ENCODE data around the gene FAAH.

FAAH gene

DNA sequence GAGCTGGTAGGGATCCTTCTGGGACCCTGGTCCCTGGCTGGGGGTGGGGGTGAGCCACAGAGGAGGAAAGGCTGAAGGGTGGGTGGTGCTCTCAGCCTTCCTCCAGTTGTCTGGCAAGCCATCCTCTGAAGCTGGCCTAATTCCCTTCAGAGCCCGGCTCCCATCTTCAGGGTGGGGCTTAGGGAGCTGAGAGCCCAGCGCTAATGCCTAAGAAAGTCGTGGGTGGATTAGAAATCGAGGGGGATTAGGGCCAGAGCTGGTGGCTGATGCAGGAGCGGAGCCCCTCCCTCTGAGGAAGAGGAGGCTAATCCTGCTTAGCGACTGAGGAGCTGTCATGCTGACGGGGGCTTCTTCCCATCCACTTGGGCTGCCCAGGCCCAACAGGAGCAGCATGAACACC is 64.7 kb downstream of the FAAH start:
- no peak for TF ChIP-seq CTCF (IDR thresholded peaks at IDR 0.05; ENCODE audit: insufficient read depth, low read length, missing control alignments)
- no peak overlapping the region for H3K4me3 ChIP-seq (ENCODE audit: low read depth, low read length)
- CTCF ChIA-PET, result interaction anchor here (0.6 to 17.6 kb wide), 6 partner anchors 13 to 267 kb away, joined by 3 to 429 read pairs (median 4); a partner anchor contains a TSS
- POLR2A ChIA-PET, result no interaction called here
- DNase-seq (ENCODE audit: low read depth, low spot score), result no peak

DNA sequence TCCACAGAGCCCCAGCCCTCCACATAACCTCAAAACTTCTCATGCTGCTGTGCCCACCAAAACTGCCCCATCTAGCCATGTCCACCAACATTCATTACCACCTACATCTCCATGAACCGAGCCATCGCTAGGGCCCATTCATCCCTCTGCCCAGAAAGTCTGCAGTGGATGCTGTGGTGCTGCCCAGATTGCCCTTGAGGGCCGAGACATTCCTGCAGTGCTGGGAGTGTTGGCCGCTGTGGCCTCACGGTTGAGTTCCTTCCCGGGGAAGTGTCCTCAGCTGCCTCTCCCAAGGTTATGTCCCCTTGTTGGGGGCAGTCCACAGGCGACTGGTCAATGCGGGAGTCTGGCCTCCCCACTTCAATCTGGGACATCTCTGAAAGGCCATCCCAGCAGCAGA is 65.2 kb downstream of the FAAH start:
- POLR2A ChIA-PET, result no interaction called here
- no peak for DNase-seq (ENCODE audit: low read depth, low spot score)
- CTCF ChIA-PET, result interaction anchor here (1.0 to 17.6 kb wide), 4 partner anchors 14 to 266 kb away, joined by 4 to 429 read pairs (median 26); a partner anchor contains a TSS
- H3K4me3 ChIP-seq (ENCODE audit: low read depth, low read length), result no peak overlapping the region
- no peak for TF ChIP-seq CTCF (IDR thresholded peaks at IDR 0.05; ENCODE audit: insufficient read depth, low read length, missing control alignments)

DNA sequence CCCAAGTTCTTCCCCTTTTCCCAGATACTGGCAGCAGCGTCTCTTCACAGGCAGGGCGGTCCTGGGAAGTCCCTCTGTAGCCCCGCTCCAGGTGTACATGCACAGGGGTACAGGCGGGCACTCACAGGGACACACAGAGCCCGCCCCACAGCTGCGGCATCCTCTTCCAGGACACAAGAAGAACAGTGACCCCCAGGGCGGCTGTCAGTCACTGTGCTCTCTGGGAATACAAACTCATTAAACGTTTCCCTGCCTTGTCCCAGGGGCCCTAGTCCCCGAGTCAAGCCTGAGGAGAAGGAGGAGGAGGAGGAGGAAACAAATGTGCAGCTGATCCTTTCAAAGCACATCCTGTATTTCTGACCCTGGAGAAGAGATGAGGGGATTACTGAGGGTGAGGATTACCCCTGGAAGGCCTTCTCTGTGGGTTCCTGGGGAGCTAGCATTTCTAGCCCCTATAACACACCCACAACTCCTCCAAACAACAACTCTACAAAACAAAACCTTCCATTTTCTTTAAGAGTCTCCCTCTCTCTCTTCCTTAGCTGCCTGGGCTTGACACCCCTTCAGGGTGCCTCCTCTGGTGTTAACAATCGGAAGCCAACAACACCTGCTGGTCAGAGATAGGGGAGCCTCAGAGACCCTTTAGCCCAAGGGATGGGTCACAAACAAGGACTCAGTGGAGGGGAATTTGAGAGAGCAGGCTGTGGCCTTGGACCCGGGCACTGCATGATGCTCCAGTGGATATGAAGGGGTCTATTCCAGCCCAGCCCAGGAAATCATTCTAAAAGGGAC is 67.1 kb downstream of the FAAH start:
- no peak for DNase-seq (ENCODE audit: low read depth, low spot score)
- H3K4me3 ChIP-seq (ENCODE audit: low read depth, low read length), result no peak overlapping the region
- POLR2A ChIA-PET, result no interaction called here
- no peak for TF ChIP-seq CTCF (IDR thresholded peaks at IDR 0.05; ENCODE audit: insufficient read depth, low read length, missing control alignments)
- CTCF ChIA-PET, result interaction anchor here (0.8 to 1.5 kb wide), 4 partner anchors 14 to 22 kb away, joined by 3 to 7 read pairs (median 4); no protein-coding TSS in a partner anchor

GRCh38 chr1:46461809-46462448 is 67.8 kb downstream of the FAAH start:
- no peak for TF ChIP-seq CTCF (IDR thresholded peaks at IDR 0.05; ENCODE audit: insufficient read depth, low read length, missing control alignments)
- no peak overlapping the region for H3K4me3 ChIP-seq (ENCODE audit: low read depth, low read length)
- DNase-seq (ENCODE audit: low read depth, low spot score), result no peak
- CTCF ChIA-PET, result interaction anchor here (1.0 to 1.7 kb wide), 4 partner anchors 14 to 17 kb away, joined by 3 to 10 read pairs (median 6); no protein-coding TSS in a partner anchor
- POLR2A ChIA-PET, result no interaction called here

All from AG04449 (cell line).